RWPE2 (cell line): ENCODE data around the gene SOX6.
"Not testable (repeated sequence)": the region's sequence is repeated elsewhere in the genome, so short reads cannot be mapped to it uniquely, and the experiment has no call there.

ENCODE experiments used
- ATAC-seq: fragments of 200-7000 bp; cut with Tn5 transposase; 3 replicates; pipeline ENCODE4 v1.9.1; 2021; ENCODE audit warnings: low read depth
- DNase-seq: peaks from one replicate; pipeline ENCODE4 v3.0.0-alpha.2; 2020; ENCODE audit warnings: low spot score
- H3K27ac ChIP-seq: fragments of 450-650 bp; 2 replicates; pipeline ENCODE4 v1.5.1; 2017; ENCODE audit warnings: mild to moderate bottlenecking; ENCODE audit not compliant: poor library complexity, severe bottlenecking
- H3K27me3 ChIP-seq: fragments of 250-450 bp; sonication (Bioruptor Pico); 2 replicates; pipeline ENCODE4 v1.5.1; 2021; ENCODE audit warnings: mild to moderate bottlenecking, moderate library complexity; ENCODE audit not compliant: insufficient read depth, poor library complexity, severe bottlenecking
- H3K36me3 ChIP-seq: fragments of 250-450 bp; sonication (Bioruptor Pico); 2 replicates; pipeline ENCODE4 v1.5.1; 2020; ENCODE audit warnings: low read depth, mild to moderate bottlenecking, moderate library complexity
- H3K4me1 ChIP-seq: fragments of 250-450 bp; sonication (Bioruptor Pico); 2 replicates; pipeline ENCODE4 v1.5.1; 2021; ENCODE audit warnings: mild to moderate bottlenecking, moderate library complexity; ENCODE audit not compliant: insufficient read depth, poor library complexity, severe bottlenecking
- H3K4me3 ChIP-seq: fragments of 250-450 bp; sonication (Bioruptor Pico); 2 replicates; pipeline ENCODE4 v1.5.1; 2021; ENCODE audit warnings: mild to moderate bottlenecking, moderate library complexity; ENCODE audit not compliant: severe bottlenecking
- H3K9me3 ChIP-seq: fragments of 250-450 bp; sonication (Bioruptor Pico); 2 replicates; pipeline ENCODE4 v1.5.1; 2021; ENCODE audit warnings: mild to moderate bottlenecking, moderate library complexity; ENCODE audit not compliant: severe bottlenecking
- CTCF ChIP-seq: fragments of 450-650 bp; IDR thresholded peaks from one replicate; pipeline ENCODE4 v1.5.1; 2017; ENCODE audit warnings: mild to moderate bottlenecking, moderate library complexity; ENCODE audit not compliant: poor library complexity, severe bottlenecking

SOX6 gene

DNA sequence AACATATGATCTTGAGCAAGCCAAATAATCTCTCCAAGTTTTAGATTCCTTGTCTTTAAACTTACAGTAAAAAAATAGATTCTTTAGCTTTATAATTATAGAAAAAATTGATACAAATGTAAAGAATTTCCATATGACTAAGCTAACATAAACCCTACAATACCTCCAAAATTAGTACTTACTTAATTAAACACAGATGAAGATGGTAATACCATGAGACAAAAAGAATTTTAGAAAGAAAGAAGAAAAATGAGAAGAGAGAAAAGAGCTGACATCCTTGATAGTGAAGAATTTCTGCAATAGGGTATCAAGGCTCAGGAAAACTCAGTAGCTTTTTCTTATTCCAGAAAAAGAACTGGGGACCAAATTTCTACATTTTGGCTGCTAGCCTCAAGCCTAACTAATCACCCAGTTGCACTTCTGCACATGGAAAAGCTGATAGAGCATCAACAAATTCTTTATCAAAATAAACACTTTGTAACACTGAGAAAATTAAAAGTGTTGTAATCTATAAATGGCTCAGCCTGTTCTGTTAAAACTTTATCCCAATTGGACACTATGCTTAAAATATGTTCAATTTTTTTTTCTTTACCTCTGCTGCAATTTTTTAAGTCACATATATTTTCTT lies 24.7 kb upstream of the SOX6 start:
- Histone ChIP-seq H3K9me3 (no peaks in the 10 kb centered on the region), H3K27me3 (no peaks in the 10 kb centered on the region), H3K4me1 (no peaks in the 10 kb centered on the region), H3K36me3 (no peaks in the 10 kb centered on the region), H3K27ac (no peak overlapping the region), H3K4me3 (no peak overlapping the region)
- no peak for ATAC-seq
- no peak for DNase-seq
- TF ChIP-seq CTCF, result no peak

GRCh38 chr11:16378906-16379305 lies 22.6 kb upstream of the SOX6 start:
- no peak for DNase-seq
- H3K36me3 ChIP-seq, result no peaks in the 10 kb centered on the region
- H3K27ac ChIP-seq, result no peak overlapping the region
- no peak for TF ChIP-seq CTCF
- no peak overlapping the region for H3K4me3 ChIP-seq
- H3K4me1 ChIP-seq, result no peaks in the 10 kb centered on the region
- no peaks in the 10 kb centered on the region for H3K9me3 ChIP-seq
- no peaks in the 10 kb centered on the region for H3K27me3 ChIP-seq
- no peak for ATAC-seq

DNA sequence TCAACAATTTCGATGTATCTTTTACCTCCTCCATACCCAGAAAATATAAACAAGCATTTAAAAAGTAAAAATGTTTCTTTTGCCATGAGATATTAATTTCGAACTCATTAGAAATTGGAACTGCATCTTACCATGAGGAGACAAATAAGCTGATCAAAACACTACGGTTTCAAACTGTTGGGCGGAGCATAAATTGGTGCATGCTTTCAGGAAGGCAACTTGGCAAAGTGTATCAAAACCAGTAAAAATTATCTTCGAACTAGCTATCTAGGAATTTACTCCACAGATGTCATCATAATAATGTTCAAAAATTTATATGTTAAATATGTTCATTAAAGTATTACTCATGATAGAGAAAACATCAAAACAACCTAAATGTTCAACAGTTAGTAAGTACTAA lies 21.4 kb upstream of the SOX6 start:
- TF ChIP-seq CTCF, result no peak
- H3K4me1 ChIP-seq, result no peaks in the 10 kb centered on the region
- no peaks in the 10 kb centered on the region for H3K9me3 ChIP-seq
- no peaks in the 10 kb centered on the region for H3K36me3 ChIP-seq
- DNase-seq (no peak), ATAC-seq (no peak)
- no peak overlapping the region for H3K27ac ChIP-seq
- H3K27me3 ChIP-seq, result no peaks in the 10 kb centered on the region
- no peak overlapping the region for H3K4me3 ChIP-seq

- not testable (repeated sequence) for H3K27me3 ChIP-seq, H3K4me3 ChIP-seq, H3K9me3 ChIP-seq, H3K4me1 ChIP-seq, ATAC-seq, H3K36me3 ChIP-seq, DNase-seq, H3K27ac ChIP-seq
These were observed 19.3 kb upstream of the SOX6 start for GRCh38 chr11:16375664-16376063.

GRCh38 chr11:16373768-16374167 lies 17.4 kb upstream of the SOX6 start:
- H3K27ac ChIP-seq, result no peak overlapping the region
- no peaks in the 10 kb centered on the region for H3K4me1 ChIP-seq
- TF ChIP-seq CTCF, result no peak
- no peak for DNase-seq
- H3K27me3 ChIP-seq, result no peaks in the 10 kb centered on the region
- H3K4me3 ChIP-seq, result no peak overlapping the region
- no peaks in the 10 kb centered on the region for H3K9me3 ChIP-seq
- H3K36me3 ChIP-seq, result no peaks in the 10 kb centered on the region
- ATAC-seq, result no peak
